ENCODE measurements around the gene DUS4L.

DNA sequence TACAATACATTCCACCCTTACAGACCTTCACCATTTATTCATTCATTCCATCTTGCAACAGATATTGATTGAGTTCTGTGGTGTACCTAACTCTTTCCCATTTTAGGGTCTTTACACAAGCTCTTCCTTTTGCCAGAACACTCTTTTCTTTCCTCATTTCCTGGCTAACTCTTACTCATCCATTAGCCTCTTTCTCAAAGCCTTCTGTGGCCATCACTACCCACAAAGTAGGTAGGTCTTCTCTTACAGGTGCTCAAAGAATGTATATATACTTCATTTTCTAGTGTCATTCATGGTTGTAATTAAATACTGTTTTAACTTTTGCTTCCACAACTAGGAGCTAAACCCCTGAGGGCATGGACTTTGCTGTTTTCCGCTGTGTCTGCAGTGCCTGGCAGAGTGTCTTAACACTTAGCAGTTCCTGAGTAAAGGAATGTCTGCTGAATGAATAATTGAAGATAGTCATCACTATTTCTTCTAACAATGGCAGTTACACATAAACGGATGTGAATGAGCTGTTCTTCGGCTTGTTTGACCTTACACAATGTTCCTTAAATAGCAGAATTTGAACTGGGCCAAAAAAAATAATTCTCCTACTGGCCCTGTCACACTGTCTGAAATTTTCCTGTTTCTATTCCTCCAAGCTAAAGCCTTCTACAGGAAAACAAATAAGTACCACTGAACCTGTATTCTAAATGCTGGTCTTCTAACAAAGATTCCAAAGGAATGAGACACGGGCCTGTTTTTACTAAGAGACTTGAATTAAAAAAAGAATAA, 31.4 kb downstream of the DUS4L start:
- TF ChIP-seq, protein P1, sequence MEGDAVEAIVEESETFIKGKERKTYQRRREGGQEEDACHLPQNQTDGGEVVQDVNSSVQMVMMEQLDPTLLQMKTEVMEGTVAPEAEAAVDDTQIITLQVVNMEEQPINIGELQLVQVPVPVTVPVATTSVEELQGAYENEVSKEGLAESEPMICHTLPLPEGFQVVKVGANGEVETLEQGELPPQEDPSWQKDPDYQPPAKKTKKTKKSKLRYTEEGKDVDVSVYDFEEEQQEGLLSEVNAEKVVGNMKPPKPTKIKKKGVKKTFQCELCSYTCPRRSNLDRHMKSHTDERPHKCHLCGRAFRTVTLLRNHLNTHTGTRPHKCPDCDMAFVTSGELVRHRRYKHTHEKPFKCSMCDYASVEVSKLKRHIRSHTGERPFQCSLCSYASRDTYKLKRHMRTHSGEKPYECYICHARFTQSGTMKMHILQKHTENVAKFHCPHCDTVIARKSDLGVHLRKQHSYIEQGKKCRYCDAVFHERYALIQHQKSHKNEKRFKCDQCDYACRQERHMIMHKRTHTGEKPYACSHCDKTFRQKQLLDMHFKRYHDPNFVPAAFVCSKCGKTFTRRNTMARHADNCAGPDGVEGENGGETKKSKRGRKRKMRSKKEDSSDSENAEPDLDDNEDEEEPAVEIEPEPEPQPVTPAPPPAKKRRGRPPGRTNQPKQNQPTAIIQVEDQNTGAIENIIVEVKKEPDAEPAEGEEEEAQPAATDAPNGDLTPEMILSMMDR (conservative IDR thresholded peaks at IDR 0.05 in 1 of 2, IDR thresholded peaks at IDR 0.05 in 1 of 2; ENCODE audit: extremely low read depth in 1 of 2, insufficient read depth in 1 of 2, low read depth in 1 of 2, low read length in 2 of 2) = no peak
- TF ChIP-seq EZH2 (IDR thresholded peaks at IDR 0.05; ENCODE audit: borderline replicate concordance, low read length) = no peak

Data from mammary epithelial cell (primary cell).